Prostate gland (tissue), 2 donors: ENCODE results near the gene PLCB3. TPM values are rescaled to one million over a fixed set of nuclear protein-coding genes. Genes with fewer than 3 reads are reported as not detected.

Experiments
- DNase-seq: peaks from one replicate; pipeline ENCODE4 v3.0.0-alpha.2; 2019; ENCODE audit warnings: low spot score
- H3K27ac ChIP-seq, 2 donors: fragments of 200-600 bp; sonication (generic); 2 replicates each; pipeline ENCODE4 v1.5.1; 2017 to 2019
- H3K27me3 ChIP-seq: fragments of 200-600 bp; sonication (generic); replicated peaks from 2 replicates; pipeline ENCODE4 v1.5.1; 2019; ENCODE audit not compliant: insufficient read depth
- H3K36me3 ChIP-seq, 2 donors: fragments of 200-600 bp; sonication (generic); 1 replicate in 1 of 2; 2 replicates in 1 of 2; pipeline versions ENCODE4 v1.5.1 to v1.8.1; 2017 to 2019
- H3K4me1 ChIP-seq: fragments of 200-600 bp; sonication (generic); replicated peaks from 2 replicates; pipeline ENCODE4 v1.5.1; 2019
- H3K4me3 ChIP-seq, 2 donors: fragments of 200-600 bp; sonication (generic); 2 replicates each; pipeline ENCODE4 v1.5.1; 2017 to 2019
- H3K9me3 ChIP-seq: fragments of 200-600 bp; sonication (generic); 2 replicates; pipeline ENCODE4 v1.5.1; 2017
- CTCF ChIP-seq, 4 experiments: fragments of 200-600 bp in 2 of 4; fragments of 450-650 bp in 2 of 4; sonication (generic) in 2 of 4; IDR thresholded peaks; 1 replicate in 3 of 4; 2 replicates in 1 of 4; pipeline ENCODE4 v1.5.1; 2016 to 2019; ENCODE audit warnings: antibody characterized with exemption in 4 of 4, mild to moderate bottlenecking in 2 of 4, moderate library complexity in 2 of 4
- POLR2A ChIP-seq: fragments of 450-650 bp; IDR thresholded peaks from one replicate; pipeline ENCODE4 v1.6.1; 2016; ENCODE audit warnings: antibody characterized with exemption, mild to moderate bottlenecking
- POLR2AphosphoS5 ChIP-seq: sonication (generic); formaldehyde crosslinking; IDR thresholded peaks from one replicate; pipeline ENCODE4 v1.6.1; 2017; ENCODE audit warnings: antibody characterized with exemption
- WGBS: methylation state at CpG from one replicate; pipeline ENCODE4 v1.1.5; 2018; 5-methylcytosine and 5-hydroxymethylcytosine counted together
- intact Hi-C: fragments of 100-400 bp; cut with DNase I; formaldehyde crosslinking; loops from one replicate; pipeline ENCODE4 v1.14.2; 2022
- total RNA-seq, 2 donors: library from RNA; depleted of rRNA; stranded (reverse); fragments of >200 nt; gene quantifications; one replicate each; pipeline ENCODE4 v1.1.0, GENCODE V29; 2016

Gene PLCB3
- total RNA-seq, 2 donors from 2014 or later = 26.3 to 43.1 TPM

GRCh38 chr11:64289002-64289564 is 37.8 kb downstream of the PLCB3 start:
- Histone ChIP-seq H3K9me3 (no peaks in the 10 kb centered on the region), H3K27ac (no peak overlapping the region)
- 91% methylated on average over 13 of the region's 13 CpGs for WGBS

GRCh38 chr11:64290352-64291261 is 39.3 kb downstream of the PLCB3 start:
- DNase-seq = no peak
- TF ChIP-seq POLR2AphosphoS5 (no peak), POLR2A (no peak), CTCF (IDR thresholded peaks at IDR 0.05) (no peak)
- Histone ChIP-seq H3K9me3 (no peaks in the 10 kb centered on the region), H3K27ac (no peak overlapping the region), H3K4me1 (peaks cover 6% of the 10 kb centered on the region), H3K36me3 (no peaks in the 10 kb centered on the region), H3K4me3 (no peak overlapping the region), H3K27me3 (peaks cover 5% of the 10 kb centered on the region)
- 53% methylated on average over 10 of the region's 10 CpGs for WGBS
- intact Hi-C loops = no loop called here

More at GRCh38 chr11:64289002-64289564, 37.8 kb downstream of the PLCB3 start:
- intact Hi-C loops = no loop called here
- H3K4me3 ChIP-seq = no peak overlapping the region
- no peak for DNase-seq
- no peaks in the 10 kb centered on the region for H3K36me3 ChIP-seq
- TF ChIP-seq CTCF (IDR thresholded peaks at IDR 0.05) = no peak
- no peak for TF ChIP-seq POLR2A
- no peak for TF ChIP-seq POLR2AphosphoS5
- peaks cover 6% of the 10 kb centered on the region for H3K4me1 ChIP-seq
- peaks cover 5% of the 10 kb centered on the region for H3K27me3 ChIP-seq

GRCh38 chr11:64291262-64291751 is 40.0 kb downstream of the PLCB3 start, which contains the start of gene KCNK4:
Gene KCNK4, plus strand, starts transcription at chr11:64291302. Its CDS starts 1,717 bp downstream, at chr11:64293019.
- TF ChIP-seq CTCF (IDR thresholded peaks at IDR 0.05) (no peak), POLR2A (no peak), POLR2AphosphoS5 (no peak)
- Histone ChIP-seq H3K9me3 (no peaks in the 10 kb centered on the region), H3K27me3 (peaks cover 5% of the 10 kb centered on the region), H3K27ac (no peak within 1 kb of the TSS), H3K36me3 (no peaks in the 10 kb centered on the region), H3K4me1 (peaks cover 3% of the 10 kb centered on the region), H3K4me3 (peak within 1 kb of the TSS; percentile 5 to 19)
- intact Hi-C loops = no loop called here
- DNase-seq = no peak
- 5% methylated on average over 4 of the region's 45 CpGs for WGBS

GRCh38 chr11:64291752-64292459 is 40.6 kb downstream of the PLCB3 start:
- TF ChIP-seq CTCF (IDR thresholded peaks at IDR 0.05) (no peak), POLR2A (no peak), POLR2AphosphoS5 (no peak)
- WGBS = 0% methylated on average over 33 of the region's 96 CpGs
- H3K27me3 ChIP-seq = peaks cover 5% of the 10 kb centered on the region

More at GRCh38 chr11:64291752-64292459, 40.6 kb downstream of the PLCB3 start:
- H3K4me1 ChIP-seq = peaks cover 3% of the 10 kb centered on the region
- H3K36me3 ChIP-seq = no peaks in the 10 kb centered on the region
- H3K4me3 ChIP-seq = peak overlapping the region; percentile 5 to 19
- H3K27ac ChIP-seq = no peak overlapping the region
- DNase-seq = no peak
- intact Hi-C loops = no loop called here
- H3K9me3 ChIP-seq = no peaks in the 10 kb centered on the region
